ENCODE results near the gene RBM24.

RBM24 gene

GRCh38 chr6:17278289-17279063, 2.7 kb upstream of the RBM24 start:
- Mint-ChIP-seq H3K36me3 (ENCODE audit: low read depth) (peaks cover 3% of the 10 kb centered on the region), H3K4me3 (no peak overlapping the region), H3K27ac (no peak overlapping the region), H3K27me3 (peaks cover 62% of the 10 kb centered on the region), H3K9me3 (no peaks in the 10 kb centered on the region), H3K4me1 (peaks cover 9% of the 10 kb centered on the region)
- DNase-seq (no peak), ATAC-seq (no peak)

GRCh38 chr6:17280138-17280537, 1.0 kb upstream of the RBM24 start:
- no peak for DNase-seq
- Mint-ChIP-seq H3K36me3 (ENCODE audit: low read depth) (peaks cover 3% of the 10 kb centered on the region), H3K4me3 (no peak overlapping the region), H3K4me1 (peaks cover 9% of the 10 kb centered on the region), H3K27me3 (peaks cover 63% of the 10 kb centered on the region), H3K9me3 (no peaks in the 10 kb centered on the region), H3K27ac (no peak overlapping the region)
- ATAC-seq: no peak

GRCh38 chr6:17280552-17281090, 540 bp upstream of the RBM24 start:
- Mint-ChIP-seq H3K4me3 (no peak overlapping the region), H3K4me1 (peaks cover 9% of the 10 kb centered on the region), H3K36me3 (ENCODE audit: low read depth) (peaks cover 3% of the 10 kb centered on the region), H3K27ac (no peak overlapping the region), H3K9me3 (no peaks in the 10 kb centered on the region), H3K27me3 (peaks cover 65% of the 10 kb centered on the region)
- DNase-seq: peak; percentile 6
- peak; percentile 48 for ATAC-seq

- Mint-ChIP-seq H3K27ac (no peak overlapping the region), H3K4me3 (peak overlapping the region; percentile 61), H3K36me3 (ENCODE audit: low read depth) (peaks cover 3% of the 10 kb centered on the region), H3K27me3 (peaks cover 72% of the 10 kb centered on the region), H3K4me1 (peaks cover 9% of the 10 kb centered on the region), H3K9me3 (no peaks in the 10 kb centered on the region)
- DNase-seq (peak; percentile 1), ATAC-seq (no peak)
Observed at GRCh38 chr6:17281497-17282481, 628 bp downstream of the RBM24 start.

- ATAC-seq (no peak), DNase-seq (no peak)
- Mint-ChIP-seq H3K36me3 (ENCODE audit: low read depth) (peaks cover 3% of the 10 kb centered on the region), H3K27me3 (peaks cover 64% of the 10 kb centered on the region), H3K9me3 (no peaks in the 10 kb centered on the region), H3K4me1 (peaks cover 9% of the 10 kb centered on the region), H3K27ac (no peak overlapping the region), H3K4me3 (no peak overlapping the region)
Observed at GRCh38 chr6:17283074-17283473, 1.9 kb downstream of the RBM24 start.

GRCh38 chr6:17289630-17290061, 8.5 kb downstream of the RBM24 start:
- no peaks in the 10 kb centered on the region for H3K36me3 Mint-ChIP-seq (ENCODE audit: low read depth)
- peaks cover 25% of the 10 kb centered on the region for H3K27me3 Mint-ChIP-seq
- H3K27ac Mint-ChIP-seq: no peak overlapping the region
- H3K4me3 Mint-ChIP-seq: no peak overlapping the region
- ATAC-seq (no peak), DNase-seq (no peak)
- H3K4me1 Mint-ChIP-seq: no peaks in the 10 kb centered on the region
- no peaks in the 10 kb centered on the region for H3K9me3 Mint-ChIP-seq

GRCh38 chr6:17291778-17292177, 10.6 kb downstream of the RBM24 start:
- Mint-ChIP-seq H3K4me3 (no peak overlapping the region), H3K27ac (no peak overlapping the region), H3K27me3 (peaks cover 16% of the 10 kb centered on the region), H3K4me1 (no peaks in the 10 kb centered on the region), H3K36me3 (ENCODE audit: low read depth) (no peaks in the 10 kb centered on the region), H3K9me3 (no peaks in the 10 kb centered on the region)
- ATAC-seq (no peak), DNase-seq (no peak)

- no peak for DNase-seq
- no peaks in the 10 kb centered on the region for H3K9me3 Mint-ChIP-seq
- no peaks in the 10 kb centered on the region for H3K36me3 Mint-ChIP-seq (ENCODE audit: low read depth)
- H3K27me3 Mint-ChIP-seq: peaks cover 15% of the 10 kb centered on the region
- no peak overlapping the region for H3K27ac Mint-ChIP-seq
- no peak overlapping the region for H3K4me3 Mint-ChIP-seq
- H3K4me1 Mint-ChIP-seq: no peaks in the 10 kb centered on the region
- ATAC-seq: no peak
Observed at GRCh38 chr6:17292600-17293133, 11.5 kb downstream of the RBM24 start.

GRCh38 chr6:17293395-17293794, 12.2 kb downstream of the RBM24 start:
- Mint-ChIP-seq H3K36me3 (ENCODE audit: low read depth) (no peaks in the 10 kb centered on the region), H3K9me3 (no peaks in the 10 kb centered on the region)

GRCh38 chr6:17297271-17298080, 16.3 kb downstream of the RBM24 start:
- no peak for DNase-seq
- ATAC-seq: no peak
- Mint-ChIP-seq H3K27me3 (peaks cover 9% of the 10 kb centered on the region), H3K9me3 (no peaks in the 10 kb centered on the region), H3K4me3 (no peak overlapping the region), H3K36me3 (ENCODE audit: low read depth) (no peaks in the 10 kb centered on the region), H3K27ac (no peak overlapping the region), H3K4me1 (no peaks in the 10 kb centered on the region)

More at GRCh38 chr6:17293395-17293794, 12.2 kb downstream of the RBM24 start:
- DNase-seq: no peak
- no peak overlapping the region for H3K27ac Mint-ChIP-seq
- H3K4me3 Mint-ChIP-seq: no peak overlapping the region
- no peaks in the 10 kb centered on the region for H3K4me1 Mint-ChIP-seq
- ATAC-seq: no peak
- peaks cover 14% of the 10 kb centered on the region for H3K27me3 Mint-ChIP-seq

- Mint-ChIP-seq H3K4me1 (no peaks in the 10 kb centered on the region), H3K4me3 (no peak overlapping the region), H3K36me3 (ENCODE audit: low read depth) (no peaks in the 10 kb centered on the region), H3K27ac (no peak overlapping the region), H3K27me3 (peaks cover 10% of the 10 kb centered on the region), H3K9me3 (no peaks in the 10 kb centered on the region)
- DNase-seq: no peak
- no peak for ATAC-seq
Observed at GRCh38 chr6:17298257-17298656, 17.1 kb downstream of the RBM24 start.

GRCh38 chr6:17299222-17299621, 18.1 kb downstream of the RBM24 start:
- DNase-seq: no peak
- Mint-ChIP-seq H3K27ac (no peak overlapping the region), H3K27me3 (peaks cover 10% of the 10 kb centered on the region), H3K36me3 (ENCODE audit: low read depth) (no peaks in the 10 kb centered on the region), H3K4me1 (no peaks in the 10 kb centered on the region), H3K4me3 (no peak overlapping the region), H3K9me3 (no peaks in the 10 kb centered on the region)
- ATAC-seq: no peak

GRCh38 chr6:17299750-17300149, 18.6 kb downstream of the RBM24 start:
- Mint-ChIP-seq H3K36me3 (ENCODE audit: low read depth) (no peaks in the 10 kb centered on the region), H3K4me1 (no peaks in the 10 kb centered on the region)
- no peak for DNase-seq

DNA sequence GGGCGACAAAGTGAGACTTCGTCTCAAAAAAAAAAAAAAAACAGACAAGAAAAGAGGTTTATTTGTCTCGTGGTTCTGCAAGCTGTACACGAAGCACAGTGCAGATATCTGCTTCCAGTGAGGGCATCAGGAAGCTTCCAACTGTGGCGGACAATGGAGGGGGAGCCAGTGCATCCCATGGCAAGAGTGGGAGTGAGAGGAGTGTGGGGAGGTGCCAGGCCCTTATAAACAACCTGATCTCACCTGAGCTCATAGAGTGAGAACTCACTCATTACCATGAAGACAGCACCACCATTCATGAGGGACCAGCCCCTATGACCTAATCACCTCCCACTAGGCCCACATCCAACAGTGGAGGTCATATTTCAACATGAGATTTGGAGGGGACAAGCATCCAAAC, 19.5 kb downstream of the RBM24 start:
- Mint-ChIP-seq H3K4me1 (no peaks in the 10 kb centered on the region), H3K4me3 (no peak overlapping the region)
- DNase-seq: no peak

More at GRCh38 chr6:17299750-17300149, 18.6 kb downstream of the RBM24 start:
- Mint-ChIP-seq H3K27me3 (peaks cover 10% of the 10 kb centered on the region), H3K27ac (no peak overlapping the region), H3K9me3 (no peaks in the 10 kb centered on the region), H3K4me3 (no peak overlapping the region)
- ATAC-seq: no peak

More for the DNA sequence above, 19.5 kb downstream of the RBM24 start:
- ATAC-seq: no peak
- Mint-ChIP-seq H3K27ac (no peak overlapping the region), H3K9me3 (no peaks in the 10 kb centered on the region), H3K36me3 (ENCODE audit: low read depth) (no peaks in the 10 kb centered on the region), H3K27me3 (peaks cover 9% of the 10 kb centered on the region)
